H1 (cell line): ENCODE data around the gene TMEM54. TPM values are rescaled to one million over a fixed set of nuclear protein-coding genes. Genes with fewer than 3 reads are reported as not detected.

Source experiments
- CTCF ChIA-PET: fragments of 300-600 bp; sonication (Branson Sonifier 250); formaldehyde crosslinking; loops from one replicate; lab custom pipeline; 2021; ENCODE audit not compliant: partially characterized antibody; lab: Charles Lee
- POLR2A ChIA-PET: fragments of 300-600 bp; sonication (Branson Sonifier 250); formaldehyde crosslinking; loops from one replicate; lab custom pipeline; 2021; ENCODE audit warnings: inconsistent platforms; ENCODE audit not compliant: partially characterized antibody; lab: Charles Lee
- DNase-seq, 2 experiments: peaks; one replicate each; pipeline versions ENCODE4 v3.0.0 to v3.0.0-alpha.2; 2010 to 2022; ENCODE audit warnings: low spot score in 2 of 2, low read depth in 1 of 2, mixed read lengths in 1 of 2
- FAIRE-seq: peaks from 2 replicates; lab custom pipeline; 2011; peaks lifted over from hg19 to GRCh38; lab: Jason Lieb, UNC
- H2AFZ ChIP-seq: 2 replicates; pipeline ENCODE4 v1.8.1; 2012; ENCODE audit warnings: low read length, inconsistent platforms
- H2AK5ac ChIP-seq: 2 replicates; pipeline ENCODE4 v1.6.1; 2013; ENCODE audit warnings: low read depth, low read length
- H2BK120ac ChIP-seq: replicated peaks from 2 replicates; pipeline ENCODE3; 2013; ENCODE audit warnings: low read depth, low read length, inconsistent platforms
- H2BK12ac ChIP-seq: 2 replicates; pipeline ENCODE4 v1.6.1; 2013; ENCODE audit warnings: low read depth, low read length
- H2BK15ac ChIP-seq: 2 replicates; pipeline ENCODE4 v1.6.1; 2013; ENCODE audit warnings: low read length
- H2BK20ac ChIP-seq: 2 replicates; pipeline ENCODE4 v1.6.1; 2013; ENCODE audit warnings: low read length
- H2BK5ac ChIP-seq: 2 replicates; pipeline ENCODE4 v1.6.1; 2013; ENCODE audit warnings: low read depth, low read length
- H3K14ac ChIP-seq: 2 replicates; pipeline ENCODE4 v1.6.1; 2013; ENCODE audit warnings: inconsistent platforms; ENCODE audit not compliant: insufficient read length
- H3K18ac ChIP-seq: 2 replicates; pipeline ENCODE4 v1.6.1; 2013; ENCODE audit warnings: low read length; ENCODE audit errors: extremely low read depth
- H3K23ac ChIP-seq: 2 replicates; pipeline ENCODE4 v1.6.1; 2013; ENCODE audit warnings: inconsistent platforms; ENCODE audit not compliant: insufficient read length
- H3K23me2 ChIP-seq: 2 replicates; pipeline ENCODE4 v1.6.1; 2013; ENCODE audit warnings: low read depth, low read length
- H3K27ac ChIP-seq: 2 replicates; pipeline ENCODE4 v1.6.1; 2011; ENCODE audit warnings: low read depth, low read length, inconsistent platforms
- H3K27me3 ChIP-seq, 4 experiments: replicated peaks in 1 of 4; 1 replicate in 1 of 4; 2 replicates in 3 of 4; pipeline versions ENCODE4 v1.6.1 to v1.8.1; 2011 to 2013; ENCODE audit warnings: low read length in 3 of 4, mild to moderate bottlenecking in 3 of 4, inconsistent platforms in 2 of 4, mixed read lengths in 2 of 4, moderate library complexity in 1 of 4; ENCODE audit not compliant: control insufficient read depth in 3 of 4, insufficient read depth in 3 of 4; ENCODE audit errors: extremely low read depth in 1 of 4
- H3K36me3 ChIP-seq, 4 experiments: 2 replicates each; pipeline versions ENCODE4 v1.6.1 to v1.8.1; 2011 to 2013; ENCODE audit warnings: mild to moderate bottlenecking in 4 of 4, low read length in 3 of 4, moderate library complexity in 2 of 4, control low read depth in 1 of 4, inconsistent platforms in 1 of 4; ENCODE audit not compliant: insufficient read depth in 4 of 4, control insufficient read depth in 2 of 4
- H3K4ac ChIP-seq: replicated peaks from 2 replicates; pipeline ENCODE3; 2013; ENCODE audit warnings: low read length, low read depth, mixed read lengths, inconsistent platforms; ENCODE audit not compliant: insufficient read length
- H3K4me1 ChIP-seq, 4 experiments: replicated peaks in 1 of 4; 1 replicate in 1 of 4; 2 replicates in 3 of 4; pipeline versions ENCODE4 v1.6.1 to v1.8.1; 2011 to 2013; ENCODE audit warnings: low read length in 3 of 4, inconsistent platforms in 2 of 4, mixed read lengths in 1 of 4; ENCODE audit not compliant: insufficient read depth in 4 of 4, control insufficient read depth in 3 of 4
- H3K4me2 ChIP-seq, 2 experiments: 2 replicates each; pipeline versions ENCODE4 v1.6.1 to v1.8.1; 2011 to 2013; ENCODE audit warnings: low read depth in 2 of 2, low read length in 2 of 2, control low read depth in 1 of 2, inconsistent platforms in 1 of 2, mild to moderate bottlenecking in 1 of 2; ENCODE audit not compliant: insufficient read depth in 1 of 2
- H3K4me3 ChIP-seq, 4 experiments: fragments of 200-600, 300-600 bp in 1 of 4; sonication (generic), shearing (Covaris generic), sonication (Bioruptor Twin) in 1 of 4; 2 replicates each; pipeline versions ENCODE4 v1.5.1 to v1.8.1; 2011 to 2016; ENCODE audit warnings: low read length in 4 of 4, low read depth in 3 of 4, control low read depth in 2 of 4, inconsistent platforms in 2 of 4, mild to moderate bottlenecking in 2 of 4, mixed read lengths in 1 of 4, moderate library complexity in 1 of 4; ENCODE audit not compliant: insufficient read depth in 2 of 4; ENCODE audit errors: extremely low read depth in 1 of 4
- H3K56ac ChIP-seq: replicated peaks from 2 replicates; pipeline ENCODE3; 2013; ENCODE audit warnings: low read depth, mild to moderate bottlenecking, mixed read lengths, low read length, inconsistent platforms; ENCODE audit not compliant: insufficient read length
- H3K79me1 ChIP-seq: 2 replicates; pipeline ENCODE4 v1.6.1; 2013; ENCODE audit warnings: low read depth, low read length, control low read depth
- H3K79me2 ChIP-seq, 2 experiments: 2 replicates each; pipeline versions ENCODE4 v1.6.1 to v1.8.1; 2012 to 2013; ENCODE audit warnings: low read length in 2 of 2, mild to moderate bottlenecking in 2 of 2, inconsistent platforms in 1 of 2; ENCODE audit not compliant: insufficient read depth in 2 of 2, control insufficient read depth in 1 of 2
- H3K9ac ChIP-seq, 4 experiments: replicated peaks in 1 of 4; 1 replicate in 1 of 4; 2 replicates in 3 of 4; pipeline versions ENCODE4 v1.6.1 to v1.8.1; 2011 to 2013; ENCODE audit warnings: low read depth in 3 of 4, low read length in 3 of 4, control low read depth in 2 of 4, mild to moderate bottlenecking in 2 of 4, moderate library complexity in 2 of 4, inconsistent platforms in 1 of 4; ENCODE audit errors: extremely low read depth in 1 of 4
- H3K9me3 ChIP-seq, 2 experiments: 2 replicates each; pipeline versions ENCODE4 v1.6.1 to v1.8.1; 2012 to 2013; ENCODE audit warnings: mild to moderate bottlenecking in 2 of 2, moderate library complexity in 2 of 2, control low read depth in 1 of 2, inconsistent platforms in 1 of 2, low read depth in 1 of 2, low read length in 1 of 2, mixed read lengths in 1 of 2; ENCODE audit not compliant: insufficient read depth in 2 of 2
- H4K20me1 ChIP-seq, 2 experiments: replicated peaks in 1 of 2; 2 replicates each; pipeline versions ENCODE3 to v1.8.1; 2011 to 2013; ENCODE audit warnings: inconsistent platforms in 2 of 2, low read length in 2 of 2, mild to moderate bottlenecking in 1 of 2; ENCODE audit not compliant: insufficient read depth in 2 of 2, control insufficient read depth in 1 of 2
- H4K5ac ChIP-seq: 2 replicates; pipeline ENCODE4 v1.6.1; 2013; ENCODE audit warnings: low read length, low read depth, mixed read lengths, inconsistent platforms; ENCODE audit not compliant: insufficient read length
- H4K8ac ChIP-seq: 2 replicates; pipeline ENCODE4 v1.8.0; 2013; ENCODE audit warnings: mild to moderate bottlenecking, moderate library complexity, low read length, inconsistent platforms; ENCODE audit not compliant: insufficient read depth; ENCODE audit errors: extremely low read depth
- H4K91ac ChIP-seq: replicated peaks from 2 replicates; pipeline ENCODE3; 2013; ENCODE audit warnings: low read length, mixed read lengths, inconsistent platforms; ENCODE audit not compliant: insufficient read length
- BRCA1 ChIP-seq: IDR thresholded peaks from 2 replicates; pipeline ENCODE4 v1.6.1; 2012; ENCODE audit warnings: low read depth, low read length, improper control_type of control experiment
- CBX8 ChIP-seq: fragments of 300-800, 300-1000 bp; sonication (generic); IDR thresholded peaks from 2 replicates; pipeline ENCODE4 v1.7.1; 2016; ENCODE audit warnings: low read depth, low read length, borderline replicate concordance
- CHD1 ChIP-seq: IDR thresholded peaks from 2 replicates; pipeline ENCODE4 v1.6.1; 2012; ENCODE audit warnings: low read depth, low read length, improper control_type of control experiment
- EZH2 ChIP-seq: fragments of 200-600 bp; sonication (generic); IDR thresholded peaks from 2 replicates; pipeline ENCODE4 v1.7.1; 2012; ENCODE audit warnings: low read depth, mild to moderate bottlenecking, moderate library complexity, low read length, inconsistent platforms; ENCODE audit not compliant: severe bottlenecking
- GABPA ChIP-seq: IDR thresholded peaks from 2 replicates; pipeline ENCODE4 v1.6.1; 2011; ENCODE audit warnings: mild to moderate bottlenecking, low read length, moderate library complexity, borderline replicate concordance; ENCODE audit not compliant: insufficient read depth
- JUND ChIP-seq: IDR thresholded peaks from 2 replicates; pipeline ENCODE4 v1.6.1; 2011; ENCODE audit warnings: mild to moderate bottlenecking, improper control_type of control experiment, low read length
- KDM1A ChIP-seq: fragments of 200-600, 300-600 bp; sonication (generic); IDR thresholded peaks from 2 replicates; pipeline ENCODE4 v1.7.1; 2016; ENCODE audit warnings: mild to moderate bottlenecking, low read length, borderline replicate concordance
- NANOG ChIP-seq: IDR thresholded peaks from 2 replicates; pipeline ENCODE4 v1.6.1; 2011; ENCODE audit warnings: low read length, low read depth, mild to moderate bottlenecking, inconsistent platforms; ENCODE audit not compliant: insufficient read depth, poor library complexity, severe bottlenecking
- PHF8 ChIP-seq: fragments of 200-600 bp; sonication (generic); conservative IDR thresholded peaks from 2 replicates; pipeline ENCODE4 v1.7.1; 2012; ENCODE audit warnings: low read depth, mild to moderate bottlenecking, inconsistent platforms, low read length, moderate library complexity
- POLR2A ChIP-seq, 2 experiments: IDR thresholded peaks; 1 replicate in 1 of 2; 2 replicates in 1 of 2; pipeline ENCODE4 v1.6.1; 2011; ENCODE audit warnings: low read depth in 2 of 2, low read length in 2 of 2, mild to moderate bottlenecking in 2 of 2; ENCODE audit errors: control extremely low read depth in 1 of 2
- TAF1 ChIP-seq: IDR thresholded peaks from 2 replicates; pipeline ENCODE4 v1.6.1; 2011; ENCODE audit warnings: mild to moderate bottlenecking, low read depth, low read length
- USF2 ChIP-seq: IDR thresholded peaks from 2 replicates; pipeline ENCODE4 v1.6.1; 2011; ENCODE audit warnings: low read length, improper control_type of control experiment
- YY1 ChIP-seq: IDR thresholded peaks from 2 replicates; pipeline ENCODE4 v1.6.1; 2011; ENCODE audit warnings: low read depth, mild to moderate bottlenecking, low read length
- WGBS, 2 experiments: shearing (Covaris generic) in 1 of 2; methylation state at CpG; one replicate each; pipeline versions ENCODE4 v1.1.6 to v1.1.7; 2013 to 2015; ENCODE audit warnings: low lambda C conversion rate in 2 of 2, mixed read lengths in 2 of 2, inconsistent platforms in 1 of 2, low coverage in 1 of 2, missing lambda C conversion rate in 1 of 2; ENCODE audit not compliant: insufficient replicate concordance in 2 of 2, insufficient coverage in 1 of 2, insufficient read length in 1 of 2; ENCODE audit errors: extremely low coverage in 1 of 2, missing lambda C conversion rate in 1 of 2; 5-methylcytosine and 5-hydroxymethylcytosine counted together
- polyA plus RNA-seq, 7 experiments: library from polyadenylated mRNA; depleted of rRNA in 3 of 7; stranded (reverse) in 5 of 7; unstranded in 2 of 7; fragments of >200 nt in 5 of 7; fragments of 200-250 nt in 2 of 7; gene quantifications; 1 replicate in 5 of 7; 2 replicates in 1 of 7; 4 replicates in 1 of 7; pipeline versions ENCODE4 v1.2.1 to v1.2.3, GENCODE V29; 2011 to 2013; ENCODE audit warnings: missing spikeins in 2 of 7, mixed read lengths in 2 of 7
- total RNA-seq: library from RNA; stranded (reverse); fragmentation: NEBNext Ultra II Directional; extraction: Animal tissue kit (Norgen Biotek cat#: 25700); gene quantifications from 2 replicates; pipeline ENCODE4 v1.2.1, GENCODE V29; 2021

Gene TMEM54
- total and polyA plus RNA-seq, 2 of the 8 experiments (the other 6 are each of a cell fraction or from before 2014, with no cell fraction given) = 9.5 to 58.7 TPM

GRCh38 chr1:32946413-32946812 is 45.2 kb upstream of the TMEM54 start:
- no peak overlapping the region for H3K4me3 ChIP-seq
- no peak overlapping the region for H3K23ac ChIP-seq
- H4K5ac ChIP-seq = no peak overlapping the region
- no peak overlapping the region for H3K14ac ChIP-seq
- H2BK15ac ChIP-seq = no peak overlapping the region
- 90% methylated on average over 2 of the region's 2 CpGs; no CpG with 5 or more reads in 1 of the 2 experiments for WGBS, 2 experiments
- no peak overlapping the region for H3K9ac ChIP-seq
- no peak overlapping the region for H2AK5ac ChIP-seq
- no peak overlapping the region for H2AFZ ChIP-seq
- H2BK20ac ChIP-seq = no peak overlapping the region
- H3K27ac ChIP-seq = no peak overlapping the region
- CTCF ChIA-PET = interaction anchor here (0.9 to 1.8 kb wide), 6 partner anchors 9 to 108 kb away, joined by 3 to 7 read pairs (median 3); no protein-coding TSS in a partner anchor
- H3K36me3 ChIP-seq = peaks cover 0 to 13% (median 5%) of the 10 kb centered on the region in 4 experiments; a peak in 5 of 8 replicates
- H3K23me2 ChIP-seq = no peaks in the 10 kb centered on the region
- H3K79me2 ChIP-seq = no peaks in the 10 kb centered on the region
- no peaks in the 10 kb centered on the region for H3K4me1 ChIP-seq
- peaks cover 0 to 2% of the 10 kb centered on the region in 2 experiments for H4K20me1 ChIP-seq
- FAIRE-seq = no peak
- no peak overlapping the region for H3K18ac ChIP-seq
- no peak overlapping the region for H3K4me2 ChIP-seq
- no peak overlapping the region for H3K56ac ChIP-seq
- H3K4ac ChIP-seq = no peak overlapping the region
- H3K27me3 ChIP-seq = no peaks in the 10 kb centered on the region
- H4K8ac ChIP-seq = no peak overlapping the region; the same call in 1 of the 2 replicates
- POLR2A ChIA-PET = interaction anchor here (1.0 to 1.4 kb wide), 2 partner anchors 12 to 52 kb away, joined by 3 read pairs; no protein-coding TSS in a partner anchor
- H2BK12ac ChIP-seq = no peak overlapping the region
- H3K9me3 ChIP-seq = no peaks in the 10 kb centered on the region
- no peak for DNase-seq
- no peak overlapping the region for H4K91ac ChIP-seq
- H2BK5ac ChIP-seq = no peak overlapping the region
- H3K79me1 ChIP-seq = no peaks in the 10 kb centered on the region; the same call in 1 of the 2 replicates
- no peak overlapping the region for H2BK120ac ChIP-seq
- no peak for TF ChIP-seq PHF8
- no peak for TF ChIP-seq BRCA1
- TF ChIP-seq TAF1 = no peak
- no peak for TF ChIP-seq JUND
- no peak for TF ChIP-seq EZH2
- no peak for TF ChIP-seq YY1
- no peak for TF ChIP-seq CBX8
- TF ChIP-seq USF2 = no peak
- no peak for TF ChIP-seq CHD1
- no peak for TF ChIP-seq GABPA
- TF ChIP-seq NANOG = no peak
- TF ChIP-seq KDM1A = no peak
- no peak for TF ChIP-seq POLR2A (IDR thresholded peaks at IDR 0.05; ENCODE audit: control extremely low read depth in 1 of 2, low read depth in 2 of 2, low read length in 2 of 2)
